ENCODE results near the gene ALK. TPM values are rescaled to one million over a fixed set of nuclear protein-coding genes. Genes with fewer than 3 reads are reported as not detected.

The ALK gene
- total and polyA plus RNA-seq, 2 donors (not counting 1 experiment from before 2014, with no cell fraction given), result under 0.01 to 0.02 TPM

GRCh38 chr2:29697715-29698114, 223.7 kb downstream of the ALK start:
- no peaks in the 10 kb centered on the region for H4K20me1 ChIP-seq (ENCODE audit: control insufficient read depth, extremely low read depth, insufficient read depth, low read length)
- no peak for TF ChIP-seq EZH2 (IDR thresholded peaks at IDR 0.05; ENCODE audit: low read length, missing control alignments)
- no peak for TF ChIP-seq CTCF (conservative IDR thresholded peaks at IDR 0.05 in 1 of 2, IDR thresholded peaks at IDR 0.05 in 1 of 2; ENCODE audit: low read depth in 1 of 2, low read length in 2 of 2)
- H3K9me3 ChIP-seq (ENCODE audit: control insufficient read depth, insufficient read depth, low read depth, low read length), result no peaks in the 10 kb centered on the region
- no peak overlapping the region for H2AFZ ChIP-seq (ENCODE audit: low read length)
- H3K36me3 ChIP-seq (ENCODE audit: control insufficient read depth, insufficient read depth, low read length), result no peaks in the 10 kb centered on the region
- no peak overlapping the region for H3K4me2 ChIP-seq (ENCODE audit: extremely low read depth, insufficient read depth, low read length)
- no peaks in the 10 kb centered on the region for H3K27me3 ChIP-seq (ENCODE audit: control insufficient read depth, insufficient read depth, low read length)
- no peak overlapping the region for H3K27ac ChIP-seq (ENCODE audit: insufficient read depth, low read length)
- H3K4me1 ChIP-seq (ENCODE audit: control insufficient read depth, extremely low read depth, insufficient read depth, low read length), result peaks cover 4% of the 10 kb centered on the region
- H3K4me3 ChIP-seq (replicated peaks in 1 of 4; ENCODE audit: control extremely low read depth in 1 of 4, insufficient read depth in 1 of 4, low read depth in 3 of 4, low read length in 4 of 4), result no peak overlapping the region
- H3K9ac ChIP-seq (ENCODE audit: insufficient read depth, low read length), result no peak overlapping the region
- no peaks in the 10 kb centered on the region for H3K79me2 ChIP-seq (ENCODE audit: control insufficient read depth, insufficient read depth, low read length)
- no peak for DNase-seq (ENCODE audit: low read depth in 2 of 2)

- Histone ChIP-seq H2AFZ (ENCODE audit: low read length) (no peak overlapping the region), H3K27ac (ENCODE audit: insufficient read depth, low read length) (no peak overlapping the region), H3K79me2 (ENCODE audit: control insufficient read depth, insufficient read depth, low read length) (no peaks in the 10 kb centered on the region), H3K9ac (ENCODE audit: insufficient read depth, low read length) (no peak overlapping the region), H3K36me3 (ENCODE audit: control insufficient read depth, insufficient read depth, low read length) (no peaks in the 10 kb centered on the region), H3K9me3 (ENCODE audit: control insufficient read depth, insufficient read depth, low read depth, low read length) (no peaks in the 10 kb centered on the region), H3K4me2 (ENCODE audit: extremely low read depth, insufficient read depth, low read length) (no peak overlapping the region), H3K27me3 (ENCODE audit: control insufficient read depth, insufficient read depth, low read length) (no peaks in the 10 kb centered on the region), H4K20me1 (ENCODE audit: control insufficient read depth, extremely low read depth, insufficient read depth, low read length) (no peaks in the 10 kb centered on the region), H3K4me1 (ENCODE audit: control insufficient read depth, extremely low read depth, insufficient read depth, low read length) (peaks cover 4% of the 10 kb centered on the region), H3K4me3 (replicated peaks in 1 of 4; ENCODE audit: control extremely low read depth in 1 of 4, insufficient read depth in 1 of 4, low read depth in 3 of 4, low read length in 4 of 4) (no peak overlapping the region)
- TF ChIP-seq CTCF (conservative IDR thresholded peaks at IDR 0.05 in 1 of 2, IDR thresholded peaks at IDR 0.05 in 1 of 2; ENCODE audit: low read depth in 1 of 2, low read length in 2 of 2), result no peak
- TF ChIP-seq EZH2 (IDR thresholded peaks at IDR 0.05; ENCODE audit: low read length, missing control alignments), result no peak
- DNase-seq (ENCODE audit: low read depth in 2 of 2), result no peak
Measured at GRCh38 chr2:29697181-29697580, 224.2 kb downstream of the ALK start.

GRCh38 chr2:29694741-29695140, 226.6 kb downstream of the ALK start:
- Histone ChIP-seq H4K20me1 (ENCODE audit: control insufficient read depth, extremely low read depth, insufficient read depth, low read length) (no peaks in the 10 kb centered on the region), H3K9ac (ENCODE audit: insufficient read depth, low read length) (no peak overlapping the region), H3K36me3 (ENCODE audit: control insufficient read depth, insufficient read depth, low read length) (no peaks in the 10 kb centered on the region), H3K9me3 (ENCODE audit: control insufficient read depth, insufficient read depth, low read depth, low read length) (no peaks in the 10 kb centered on the region), H3K79me2 (ENCODE audit: control insufficient read depth, insufficient read depth, low read length) (no peaks in the 10 kb centered on the region), H3K27me3 (ENCODE audit: control insufficient read depth, insufficient read depth, low read length) (no peaks in the 10 kb centered on the region), H3K27ac (ENCODE audit: insufficient read depth, low read length) (no peak overlapping the region), H3K4me1 (ENCODE audit: control insufficient read depth, extremely low read depth, insufficient read depth, low read length) (no peaks in the 10 kb centered on the region), H3K4me3 (replicated peaks in 1 of 4; ENCODE audit: control extremely low read depth in 1 of 4, insufficient read depth in 1 of 4, low read depth in 3 of 4, low read length in 4 of 4) (no peak overlapping the region), H3K4me2 (ENCODE audit: extremely low read depth, insufficient read depth, low read length) (no peak overlapping the region), H2AFZ (ENCODE audit: low read length) (no peak overlapping the region)
- TF ChIP-seq CTCF (conservative IDR thresholded peaks at IDR 0.05 in 1 of 2, IDR thresholded peaks at IDR 0.05 in 1 of 2; ENCODE audit: low read depth in 1 of 2, low read length in 2 of 2) (no peak), EZH2 (IDR thresholded peaks at IDR 0.05; ENCODE audit: low read length, missing control alignments) (no peak)
- no peak for DNase-seq (ENCODE audit: low read depth in 2 of 2)
